Muscle of leg (tissue), 11 donors: ENCODE data around the gene ATPAF2. TPM values are rescaled to one million over a fixed set of nuclear protein-coding genes. Genes with fewer than 3 reads are reported as not detected.

Experiments used
- DNase-seq: peaks from one replicate; pipeline ENCODE4 v3.0.0; 2013
- H3K27ac ChIP-seq: one replicate; pipeline ENCODE4 v1.5.1; 2013; ENCODE audit warnings: mild to moderate bottlenecking, low read length, control low read depth
- H3K27me3 ChIP-seq: one replicate; pipeline ENCODE4 v1.6.1; 2013; ENCODE audit warnings: low read length; ENCODE audit not compliant: control insufficient read depth, insufficient read depth
- H3K36me3 ChIP-seq: one replicate; pipeline ENCODE4 v1.6.1; 2013; ENCODE audit warnings: low read length; ENCODE audit not compliant: control insufficient read depth, insufficient read depth
- H3K4me1 ChIP-seq: one replicate; pipeline ENCODE4 v1.6.1; 2013; ENCODE audit warnings: low read length; ENCODE audit not compliant: control insufficient read depth, insufficient read depth
- H3K4me3 ChIP-seq: one replicate; pipeline ENCODE4 v1.5.1; 2013; ENCODE audit warnings: low read length, control low read depth
- H3K9me3 ChIP-seq: replicated peaks from 2 replicates; pipeline ENCODE4 v1.6.1; 2013; ENCODE audit warnings: low read depth, low read length; ENCODE audit not compliant: control insufficient read depth
- whole genome bisulfite sequencing: methylation state at CpG from one replicate; pipeline ENCODE4 v1.1.5; 2013; ENCODE audit warnings: missing lambda C conversion rate; ENCODE audit not compliant: insufficient coverage; 5-methylcytosine and 5-hydroxymethylcytosine counted together
- polyA plus RNA-seq, 8 donors: library from polyadenylated mRNA; unstranded; fragments of 120-200 nt; gene quantifications; one replicate each; pipeline versions ENCODE4 v1.2.1 to v1.2.3, GENCODE V29; 2013; ENCODE audit warnings: inconsistent platforms in 1 of 8, low replicate concordance in 1 of 8; ENCODE audit not compliant: insufficient read length in 8 of 8, insufficient read depth in 1 of 8
- total RNA-seq: library from RNA; stranded (reverse); fragments of 120-200 nt; gene quantifications from one replicate; pipeline ENCODE4 v1.2.4, GENCODE V29; 2013

The ATPAF2 gene
- total and polyA plus RNA-seq, 9 donors = 14.1 to 21.7 (median 16.5) TPM

DNA sequence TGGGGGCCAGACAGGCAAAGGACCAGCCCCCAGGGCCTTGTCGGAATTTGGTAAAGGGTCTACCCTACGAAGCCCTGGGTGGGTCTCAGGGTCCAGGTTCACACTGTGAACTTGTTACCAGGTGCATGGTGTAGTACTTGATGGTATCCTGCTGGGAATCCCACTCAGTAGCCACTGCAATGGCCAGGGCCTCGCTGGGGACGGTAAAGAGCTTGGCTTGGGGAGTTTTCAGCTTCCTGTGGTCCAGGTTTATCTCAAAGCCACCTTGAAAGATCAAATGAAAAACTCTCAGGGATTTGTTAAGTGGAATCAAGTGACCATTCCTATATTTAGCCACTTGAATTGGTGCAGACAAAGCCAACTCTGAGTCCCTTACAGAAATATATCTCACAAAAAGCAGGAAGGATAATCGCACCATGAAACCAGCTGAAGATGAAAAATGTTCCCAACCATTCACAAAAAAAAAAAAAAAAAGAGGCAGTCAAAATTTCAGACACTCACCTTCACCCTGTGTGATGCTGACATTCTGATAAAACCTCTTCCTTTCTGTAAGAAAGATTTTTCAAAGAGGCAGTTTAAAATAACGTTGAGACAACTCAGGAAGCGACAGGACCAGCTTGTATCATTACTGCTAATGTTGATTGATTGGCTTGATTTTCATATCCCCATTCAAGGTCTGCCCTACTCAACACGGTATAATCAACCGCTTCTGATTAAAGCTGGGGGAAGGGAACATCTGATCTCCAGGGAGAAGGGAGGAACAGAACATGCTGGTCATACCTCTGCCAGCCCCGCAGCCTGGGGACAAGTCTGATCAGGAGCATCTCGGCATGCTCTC is 10.6 kb downstream of the ATPAF2 start:
- no peaks in the 10 kb centered on the region for H3K27me3 ChIP-seq
- H3K27ac ChIP-seq = no peak overlapping the region
- 61% methylated on average over 2 of the region's 11 CpGs for WGBS
- H3K4me1 ChIP-seq = peaks cover 15% of the 10 kb centered on the region
- no peak for DNase-seq
- H3K4me3 ChIP-seq = no peak overlapping the region
- peaks cover 26% of the 10 kb centered on the region for H3K36me3 ChIP-seq
- H3K9me3 ChIP-seq = no peaks in the 10 kb centered on the region

DNA sequence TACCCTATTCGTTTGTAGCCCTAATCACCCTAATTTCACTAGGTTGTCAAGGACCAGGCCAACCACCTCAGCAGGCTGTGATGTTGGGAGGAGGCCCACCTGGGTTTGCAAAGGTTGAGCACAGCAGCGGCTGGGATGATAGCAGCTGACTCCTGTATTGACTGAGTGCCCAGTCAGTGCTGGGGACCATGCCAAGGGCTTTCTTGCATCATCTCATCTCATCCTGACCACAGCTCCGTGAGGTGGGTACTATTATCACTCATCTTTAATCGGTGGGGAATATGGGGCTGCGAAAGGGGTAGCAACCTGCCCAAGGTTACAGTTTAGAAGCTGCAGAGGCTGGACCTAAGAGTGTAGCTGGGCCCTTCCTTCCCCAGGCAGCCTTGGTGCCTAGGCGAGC is 11.7 kb downstream of the ATPAF2 start:
- Histone ChIP-seq H3K4me1 (peaks cover 5% of the 10 kb centered on the region), H3K36me3 (peaks cover 26% of the 10 kb centered on the region), H3K9me3 (no peaks in the 10 kb centered on the region), H3K4me3 (no peak overlapping the region), H3K27me3 (no peaks in the 10 kb centered on the region), H3K27ac (no peak overlapping the region)
- no peak for DNase-seq
- WGBS = 78% methylated on average over 1 of the region's 6 CpGs

GRCh38 chr17:18025945-18026776 is 12.8 kb downstream of the ATPAF2 start:
- Histone ChIP-seq H3K27ac (no peak overlapping the region), H3K36me3 (peaks cover 32% of the 10 kb centered on the region), H3K9me3 (no peaks in the 10 kb centered on the region), H3K4me1 (peaks cover 3% of the 10 kb centered on the region), H3K4me3 (no peak overlapping the region), H3K27me3 (no peaks in the 10 kb centered on the region)
- 83% methylated on average over 2 of the region's 11 CpGs for WGBS
- DNase-seq = no peak

- Histone ChIP-seq H3K27me3 (no peaks in the 10 kb centered on the region), H3K36me3 (peaks cover 36% of the 10 kb centered on the region), H3K9me3 (no peaks in the 10 kb centered on the region), H3K4me3 (no peak overlapping the region), H3K4me1 (peaks cover 3% of the 10 kb centered on the region), H3K27ac (no peak overlapping the region)
- DNase-seq = no peak
- 92% methylated on average over 4 of the region's 5 CpGs for WGBS
Observed at GRCh38 chr17:18025241-18025944, 13.6 kb downstream of the ATPAF2 start.

GRCh38 chr17:18021372-18021771 is 17.6 kb downstream of the ATPAF2 start:
- Histone ChIP-seq H3K9me3 (no peaks in the 10 kb centered on the region), H3K36me3 (peaks cover 26% of the 10 kb centered on the region), H3K27me3 (no peaks in the 10 kb centered on the region), H3K4me1 (peaks cover 14% of the 10 kb centered on the region), H3K27ac (no peak overlapping the region), H3K4me3 (no peak overlapping the region)
- 100% methylated on average over 2 of the region's 5 CpGs for WGBS
- DNase-seq = no peak

- no peak overlapping the region for H3K27ac ChIP-seq
- no peaks in the 10 kb centered on the region for H3K9me3 ChIP-seq
- H3K4me3 ChIP-seq = no peak overlapping the region
- peaks cover 15% of the 10 kb centered on the region for H3K4me1 ChIP-seq
- peaks cover 26% of the 10 kb centered on the region for H3K36me3 ChIP-seq
- no peaks in the 10 kb centered on the region for H3K27me3 ChIP-seq
- WGBS = 95% methylated on average over 3 of the region's 6 CpGs
- DNase-seq = no peak
Observed at GRCh38 chr17:18020971-18021370, 18.0 kb downstream of the ATPAF2 start.

DNA sequence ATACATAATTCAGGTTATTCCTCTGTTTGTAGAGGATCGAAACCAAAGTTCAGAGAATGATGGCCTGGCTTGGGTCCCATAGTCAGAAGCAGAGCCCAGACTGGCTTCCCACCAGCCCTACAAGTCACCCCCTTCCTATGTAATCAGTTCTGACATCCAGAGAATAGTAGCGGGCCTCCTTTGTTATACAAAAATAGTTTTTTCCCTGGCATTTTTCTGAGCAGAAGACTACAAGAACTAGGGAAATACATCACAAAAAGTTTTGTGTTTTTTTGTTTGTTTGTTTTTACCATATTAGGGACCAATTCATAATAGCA is 19.2 kb downstream of the ATPAF2 start:
- H3K9me3 ChIP-seq = no peaks in the 10 kb centered on the region
- no peak for DNase-seq
- H3K27me3 ChIP-seq = no peaks in the 10 kb centered on the region
- WGBS = no CpG with 5 or more reads among the region's 2 CpGs
- peaks cover 17% of the 10 kb centered on the region for H3K4me1 ChIP-seq
- peaks cover 27% of the 10 kb centered on the region for H3K36me3 ChIP-seq
- H3K27ac ChIP-seq = no peak overlapping the region
- no peak overlapping the region for H3K4me3 ChIP-seq

DNA sequence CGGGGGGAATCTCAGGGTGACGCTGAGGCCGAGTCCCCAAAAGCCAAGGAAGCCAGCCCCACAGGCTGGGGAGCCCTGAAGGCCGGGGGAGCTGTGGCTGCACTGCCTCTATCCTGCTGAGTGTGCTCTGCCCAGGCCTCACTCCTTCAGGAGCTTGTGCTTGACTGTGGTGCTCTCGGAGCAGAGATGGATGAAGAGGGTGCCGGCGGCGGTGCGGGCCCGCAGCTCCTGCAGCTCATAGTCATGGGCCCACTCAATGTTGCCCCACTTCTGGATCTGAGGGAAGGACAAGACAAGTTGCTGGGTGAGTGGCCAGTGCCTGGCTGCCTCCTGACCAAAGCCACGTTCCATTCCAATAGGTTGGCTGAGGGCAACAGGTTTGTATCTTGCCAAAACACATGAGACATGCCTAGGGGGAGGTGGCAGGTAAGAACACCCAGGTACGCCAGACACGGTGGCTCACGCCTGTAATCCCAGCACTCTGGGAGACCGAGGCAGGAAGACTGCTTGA is 20.5 kb downstream of the ATPAF2 start:
- Histone ChIP-seq H3K9me3 (no peaks in the 10 kb centered on the region), H3K36me3 (peaks cover 25% of the 10 kb centered on the region), H3K27me3 (no peaks in the 10 kb centered on the region), H3K27ac (no peak overlapping the region), H3K4me1 (peaks cover 17% of the 10 kb centered on the region), H3K4me3 (no peak overlapping the region)
- 93% methylated on average over 10 of the region's 15 CpGs for WGBS
- no peak for DNase-seq

DNA sequence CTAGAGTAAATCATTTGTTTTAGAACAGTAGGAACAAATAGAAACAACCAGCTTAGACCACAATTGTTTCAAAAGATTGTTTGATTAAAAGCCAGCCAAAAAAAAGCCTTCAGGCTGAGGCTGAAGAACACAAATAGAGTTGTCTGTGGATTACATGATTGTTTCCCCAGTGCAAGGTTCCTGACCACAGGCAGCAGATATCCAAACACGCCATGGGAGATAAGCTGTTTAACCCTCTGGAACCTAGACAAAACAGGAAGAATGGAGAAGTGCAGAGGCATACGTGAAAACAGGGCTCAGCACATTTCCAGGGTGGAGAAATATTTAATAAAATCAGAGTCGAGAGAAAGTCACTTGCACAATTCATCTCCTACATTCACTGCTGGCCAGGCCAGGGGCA is 21.0 kb downstream of the ATPAF2 start:
- 60% methylated on average over 1 of the region's 3 CpGs for WGBS
- H3K27me3 ChIP-seq = no peaks in the 10 kb centered on the region
- peaks cover 25% of the 10 kb centered on the region for H3K36me3 ChIP-seq
- DNase-seq = no peak
- no peak overlapping the region for H3K4me3 ChIP-seq
- peaks cover 17% of the 10 kb centered on the region for H3K4me1 ChIP-seq
- H3K27ac ChIP-seq = no peak overlapping the region
- no peaks in the 10 kb centered on the region for H3K9me3 ChIP-seq

DNA sequence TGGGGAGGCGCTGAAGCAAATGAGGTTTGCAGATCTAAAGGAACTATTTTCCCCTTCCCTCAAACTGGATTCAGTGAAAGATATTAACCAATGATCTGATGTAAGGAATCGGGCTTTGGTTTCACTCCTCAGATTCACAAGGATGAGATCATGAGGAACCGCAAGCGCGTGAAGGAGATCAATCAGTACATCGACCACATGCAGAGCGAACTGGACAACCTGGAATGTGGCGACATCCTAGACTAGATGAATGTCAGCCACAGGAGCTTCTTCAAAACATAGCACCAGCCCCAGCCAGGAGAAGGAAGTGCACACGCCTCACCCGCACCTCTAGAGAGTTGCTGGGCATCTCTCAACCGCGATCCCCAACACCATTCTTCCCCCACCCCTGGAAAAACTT is 22.5 kb downstream of the ATPAF2 start:
- Histone ChIP-seq H3K36me3 (peaks cover 20% of the 10 kb centered on the region), H3K27me3 (no peaks in the 10 kb centered on the region), H3K9me3 (no peaks in the 10 kb centered on the region), H3K4me1 (peaks cover 14% of the 10 kb centered on the region), H3K4me3 (no peak overlapping the region), H3K27ac (no peak overlapping the region)
- no peak for DNase-seq
- 93% methylated on average over 10 of the region's 12 CpGs for WGBS
